ENCODE measurements around the gene TRAPPC2L. TPM values are rescaled to one million over a fixed set of nuclear protein-coding genes. Genes with fewer than 3 reads are reported as not detected.

The TRAPPC2L gene
- total RNA-seq, 1 donor from 2014 or later = 56.5 TPM

DNA sequence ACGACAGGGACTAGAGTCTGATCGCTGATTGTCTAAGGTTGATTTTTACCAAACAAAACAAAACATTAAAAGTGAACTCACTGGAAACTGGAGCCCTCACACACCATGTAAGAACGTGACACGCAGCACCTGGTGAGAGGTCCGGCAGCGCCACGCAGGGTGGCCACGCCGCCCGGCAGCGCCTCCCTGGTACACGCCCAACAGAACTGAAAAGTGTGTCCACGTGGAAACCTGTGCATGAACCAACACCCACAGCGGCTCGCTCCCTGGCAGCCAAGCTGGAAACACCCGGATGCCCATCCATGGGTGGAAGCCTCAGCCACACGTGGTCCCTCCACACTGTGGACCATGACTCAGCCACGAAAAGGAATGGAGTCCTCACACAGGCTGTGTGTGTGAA lies 9.3 kb upstream of the TRAPPC2L start:
- Mint-ChIP-seq H3K4me1 (ENCODE audit: low read depth) (no peaks in the 10 kb centered on the region), H3K36me3 (ENCODE audit: low read depth) (no peaks in the 10 kb centered on the region), H3K27me3 (ENCODE audit: low read depth) (no peaks in the 10 kb centered on the region), H3K4me3 (ENCODE audit: low read depth) (no peak overlapping the region), H3K9me3 (no peaks in the 10 kb centered on the region), H3K27ac (no peak overlapping the region)
- no peak for DNase-seq (ENCODE audit: low spot score)
- intact Hi-C loops (cut with micrococcal nuclease) = no loop called here

GRCh38 chr16:88848557-88848956 lies 8.4 kb upstream of the TRAPPC2L start:
- Mint-ChIP-seq H3K9me3 (no peaks in the 10 kb centered on the region), H3K36me3 (ENCODE audit: low read depth) (no peaks in the 10 kb centered on the region), H3K4me1 (ENCODE audit: low read depth) (no peaks in the 10 kb centered on the region), H3K27ac (no peak overlapping the region), H3K4me3 (ENCODE audit: low read depth) (no peak overlapping the region), H3K27me3 (ENCODE audit: low read depth) (no peaks in the 10 kb centered on the region)
- intact Hi-C loops (cut with micrococcal nuclease) = no loop called here
- DNase-seq (ENCODE audit: low spot score) = no peak

- H3K4me3 Mint-ChIP-seq (ENCODE audit: low read depth) = no peak overlapping the region
- no peaks in the 10 kb centered on the region for H3K9me3 Mint-ChIP-seq
- no peak for DNase-seq (ENCODE audit: low spot score)
- H3K27ac Mint-ChIP-seq = no peak overlapping the region
- intact Hi-C loops (cut with micrococcal nuclease) = no loop called here
- no peaks in the 10 kb centered on the region for H3K36me3 Mint-ChIP-seq (ENCODE audit: low read depth)
- H3K4me1 Mint-ChIP-seq (ENCODE audit: low read depth) = peaks cover 7% of the 10 kb centered on the region
- no peaks in the 10 kb centered on the region for H3K27me3 Mint-ChIP-seq (ENCODE audit: low read depth)
These were observed 6.3 kb upstream of the TRAPPC2L start for GRCh38 chr16:88850531-88851199.

DNA sequence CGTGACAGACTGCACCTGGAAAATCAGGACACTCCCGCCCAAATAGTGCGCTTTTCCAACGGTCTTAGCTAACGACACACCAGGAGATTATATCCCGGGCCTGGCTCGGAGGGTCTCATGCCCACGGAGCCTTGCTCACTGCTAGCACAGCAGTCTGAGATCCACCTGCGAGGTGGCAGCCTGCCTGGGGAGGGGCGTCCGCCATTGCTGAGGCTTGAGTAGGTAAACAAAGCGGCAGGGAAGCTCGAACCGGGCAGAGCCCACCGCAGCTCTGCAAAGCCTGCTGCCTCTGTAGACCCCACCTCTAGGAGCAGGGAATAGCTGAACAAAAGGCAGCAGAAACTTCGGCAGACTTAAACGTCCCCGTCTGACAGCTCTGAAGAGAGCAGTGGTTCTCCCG lies 5.3 kb upstream of the TRAPPC2L start:
- no peak for DNase-seq (ENCODE audit: low spot score)
- Mint-ChIP-seq H3K27ac (no peak overlapping the region), H3K9me3 (no peaks in the 10 kb centered on the region), H3K4me1 (ENCODE audit: low read depth) (peaks cover 7% of the 10 kb centered on the region), H3K4me3 (ENCODE audit: low read depth) (no peak overlapping the region), H3K36me3 (ENCODE audit: low read depth) (no peaks in the 10 kb centered on the region), H3K27me3 (ENCODE audit: low read depth) (no peaks in the 10 kb centered on the region)
- intact Hi-C loops (cut with micrococcal nuclease) = no loop called here

DNA sequence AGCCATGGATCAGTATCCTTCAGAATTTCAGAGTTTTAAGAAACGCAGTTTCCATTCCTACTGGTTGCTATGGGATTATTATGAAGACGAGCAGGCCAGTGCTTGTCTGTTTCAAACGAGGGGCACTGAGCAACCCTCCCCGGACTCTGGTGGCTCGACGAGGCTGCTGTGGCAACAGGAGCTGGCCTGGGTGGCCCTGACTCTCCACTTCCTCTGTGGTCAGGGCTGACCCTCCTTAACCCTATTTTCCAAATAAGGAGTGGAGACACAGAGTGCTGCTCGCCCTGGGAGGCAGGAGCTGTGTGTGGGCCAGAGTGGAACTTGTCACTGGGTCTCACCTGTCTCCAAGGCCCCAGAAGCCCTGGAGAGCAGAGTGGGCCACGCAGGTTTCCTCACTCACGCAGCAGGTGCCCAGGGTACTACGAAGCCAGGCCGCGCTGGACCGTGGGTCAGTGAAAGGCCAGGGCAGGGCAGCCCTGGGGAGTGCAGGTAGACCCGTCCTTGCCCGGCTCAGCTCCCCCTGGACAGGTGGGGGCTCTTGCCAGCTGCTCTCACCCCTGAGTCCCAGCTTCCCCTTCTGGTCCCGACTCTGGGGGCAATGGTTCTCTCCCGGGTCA lies 3.5 kb upstream of the TRAPPC2L start:
- Mint-ChIP-seq H3K27ac (no peak overlapping the region), H3K9me3 (no peaks in the 10 kb centered on the region), H3K27me3 (ENCODE audit: low read depth) (no peaks in the 10 kb centered on the region), H3K4me1 (ENCODE audit: low read depth) (peaks cover 14% of the 10 kb centered on the region), H3K4me3 (ENCODE audit: low read depth) (no peak overlapping the region), H3K36me3 (ENCODE audit: low read depth) (peaks cover 5% of the 10 kb centered on the region)
- intact Hi-C loops (cut with micrococcal nuclease) = no loop called here
- DNase-seq (ENCODE audit: low spot score) = no peak

GRCh38 chr16:88854306-88855111 lies 2.4 kb upstream of the TRAPPC2L start:
- intact Hi-C loops (cut with micrococcal nuclease) = no loop called here

GRCh38 chr16:88855176-88855575 lies 1.8 kb upstream of the TRAPPC2L start:
- Mint-ChIP-seq H3K27ac (peak overlapping the region; percentile 31), H3K9me3 (no peaks in the 10 kb centered on the region), H3K4me1 (ENCODE audit: low read depth) (peaks cover 14% of the 10 kb centered on the region), H3K27me3 (ENCODE audit: low read depth) (no peaks in the 10 kb centered on the region), H3K36me3 (ENCODE audit: low read depth) (peaks cover 9% of the 10 kb centered on the region), H3K4me3 (ENCODE audit: low read depth) (peak overlapping the region; percentile 60)
- intact Hi-C loops (cut with micrococcal nuclease) = no loop called here
- DNase-seq (ENCODE audit: low spot score) = no peak

More at GRCh38 chr16:88854306-88855111, 2.4 kb upstream of the TRAPPC2L start:
- Mint-ChIP-seq H3K4me1 (ENCODE audit: low read depth) (peaks cover 14% of the 10 kb centered on the region), H3K36me3 (ENCODE audit: low read depth) (peaks cover 9% of the 10 kb centered on the region), H3K9me3 (no peaks in the 10 kb centered on the region), H3K4me3 (ENCODE audit: low read depth) (peak overlapping the region; percentile 60), H3K27ac (no peak overlapping the region), H3K27me3 (ENCODE audit: low read depth) (no peaks in the 10 kb centered on the region)
- no peak for DNase-seq (ENCODE audit: low spot score)

GRCh38 chr16:88855736-88856121 lies 1.2 kb upstream of the TRAPPC2L start:
- DNase-seq (ENCODE audit: low spot score) = no peak
- intact Hi-C loops (cut with micrococcal nuclease) = loop anchor here (2.0 kb wide), 1 partner anchor 43 kb away; no protein-coding TSS in a partner anchor
- peaks cover 11% of the 10 kb centered on the region for H3K36me3 Mint-ChIP-seq (ENCODE audit: low read depth)
- H3K27me3 Mint-ChIP-seq (ENCODE audit: low read depth) = no peaks in the 10 kb centered on the region
- peaks cover 14% of the 10 kb centered on the region for H3K4me1 Mint-ChIP-seq (ENCODE audit: low read depth)
- no peaks in the 10 kb centered on the region for H3K9me3 Mint-ChIP-seq
- peak overlapping the region; percentile 74 for H3K4me3 Mint-ChIP-seq (ENCODE audit: low read depth)
- H3K27ac Mint-ChIP-seq = no peak overlapping the region

DNA sequence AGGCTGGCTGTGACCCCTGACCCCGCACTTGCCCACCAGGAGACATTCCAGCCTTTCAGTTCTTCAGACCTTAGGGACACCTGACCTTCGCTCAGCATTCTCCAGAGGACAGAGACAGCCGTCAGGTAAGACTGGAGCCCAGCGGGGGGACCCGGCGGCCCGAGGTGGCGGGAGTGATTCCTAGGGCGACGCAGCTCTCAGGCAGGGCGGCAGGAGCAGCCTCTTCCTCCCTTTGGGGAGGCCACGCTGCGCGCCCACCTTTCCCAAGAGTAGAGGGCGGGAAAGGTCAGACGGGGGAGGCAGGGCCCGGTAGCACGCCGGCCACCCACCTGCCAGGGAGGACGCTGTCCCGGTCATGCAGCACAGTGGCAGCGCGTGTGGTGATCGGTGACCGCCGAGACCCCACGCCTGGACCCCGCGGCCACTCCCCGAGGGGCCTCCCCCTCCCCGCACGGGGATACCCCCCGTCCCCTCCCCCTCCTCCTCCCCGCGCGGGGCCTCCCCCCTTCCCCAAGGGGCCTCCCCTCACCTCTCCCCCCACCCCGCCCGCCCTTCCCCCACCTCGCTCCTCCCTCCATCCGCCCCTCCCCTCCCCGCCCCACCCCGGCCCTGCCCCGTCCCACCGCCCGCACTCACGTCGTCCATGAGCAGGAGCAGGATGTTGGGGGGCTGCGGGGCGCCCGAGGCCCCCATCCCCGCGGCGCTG lies 652 bp upstream of the TRAPPC2L start:
- Mint-ChIP-seq H3K4me1 (ENCODE audit: low read depth) (peaks cover 14% of the 10 kb centered on the region), H3K27ac (no peak overlapping the region), H3K4me3 (ENCODE audit: low read depth) (peak overlapping the region; percentile 97), H3K27me3 (ENCODE audit: low read depth) (no peaks in the 10 kb centered on the region), H3K36me3 (ENCODE audit: low read depth) (peaks cover 15% of the 10 kb centered on the region), H3K9me3 (no peaks in the 10 kb centered on the region)
- no peak for DNase-seq (ENCODE audit: low spot score)
- intact Hi-C loops (cut with micrococcal nuclease) = loop anchor here (2.0 kb wide), 1 partner anchor 43 kb away; no protein-coding TSS in a partner anchor

DNA sequence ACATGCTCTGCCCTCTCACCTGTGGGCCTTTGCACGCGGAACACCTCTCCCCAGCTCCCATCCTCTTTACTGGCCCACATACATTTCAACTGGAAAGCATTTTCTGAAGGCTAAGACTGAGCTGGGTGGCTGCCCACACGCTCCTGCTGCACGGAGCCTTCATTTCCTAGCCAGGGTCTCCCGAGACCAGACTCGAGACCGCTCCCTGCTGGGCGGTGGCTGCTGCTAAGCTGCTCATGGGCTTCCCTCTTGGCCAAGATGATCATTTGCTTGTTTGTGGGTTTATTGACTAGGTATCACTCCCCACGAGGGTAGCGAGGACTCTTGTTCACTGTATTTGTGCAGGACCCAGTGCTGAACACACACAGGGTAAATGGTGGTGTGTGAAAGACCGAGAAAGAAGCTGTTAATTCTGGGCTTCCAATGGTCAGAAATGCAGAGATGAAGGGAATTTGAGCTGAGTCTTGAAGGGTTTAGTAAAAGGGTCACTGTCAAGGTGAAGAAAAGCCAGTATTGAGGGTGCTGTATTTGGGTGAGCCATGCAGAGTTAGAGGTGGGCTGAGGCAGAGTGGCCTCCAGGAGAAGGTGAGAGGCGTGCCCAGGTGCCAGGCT lies 907 bp downstream of the TRAPPC2L start:
- peak overlapping the region; percentile 88 for H3K27ac Mint-ChIP-seq
- intact Hi-C loops (cut with micrococcal nuclease) = loop anchor here (1.0 to 2.0 kb wide), 2 partner anchors 45 to 121 kb away; no protein-coding TSS in a partner anchor
- H3K4me3 Mint-ChIP-seq (ENCODE audit: low read depth) = peak overlapping the region; percentile 97
- peaks cover 15% of the 10 kb centered on the region for H3K36me3 Mint-ChIP-seq (ENCODE audit: low read depth)
- peaks cover 14% of the 10 kb centered on the region for H3K4me1 Mint-ChIP-seq (ENCODE audit: low read depth)
- DNase-seq (ENCODE audit: low spot score) = peak; percentile 72
- no peaks in the 10 kb centered on the region for H3K9me3 Mint-ChIP-seq
- no peaks in the 10 kb centered on the region for H3K27me3 Mint-ChIP-seq (ENCODE audit: low read depth)

DNA sequence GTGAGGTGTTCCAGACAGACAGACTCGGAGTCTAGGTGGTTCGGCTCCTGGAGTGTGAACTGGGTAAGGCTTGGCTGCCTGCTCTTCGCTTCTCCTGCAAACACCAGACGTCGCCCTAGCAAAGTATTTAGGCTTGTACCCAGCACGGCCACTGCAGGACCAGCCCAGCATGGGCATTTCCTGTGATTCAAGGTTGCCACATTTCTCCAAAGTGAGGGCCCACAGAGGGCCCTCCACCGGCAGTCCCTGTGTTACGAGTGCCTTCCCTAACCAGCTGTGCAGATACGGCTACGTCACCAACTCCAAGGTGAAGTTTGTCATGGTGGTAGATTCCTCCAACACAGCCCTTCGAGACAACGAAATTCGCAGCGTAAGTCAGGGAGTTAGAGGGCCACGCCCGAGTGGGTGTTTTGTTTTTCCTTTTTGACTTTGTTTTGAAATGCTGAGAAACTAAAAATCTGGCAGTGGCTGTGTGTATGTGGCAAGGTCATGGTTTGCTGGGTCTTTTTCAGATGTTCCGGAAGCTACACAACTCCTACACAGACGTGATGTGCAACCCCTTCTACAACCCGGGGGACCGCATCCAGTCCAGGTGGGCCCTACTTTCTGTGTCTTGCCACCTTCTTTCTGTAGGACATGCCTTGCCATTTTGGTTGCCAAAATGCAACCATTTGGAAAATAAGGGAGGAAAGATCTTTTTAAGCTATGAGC lies 2.6 kb downstream of the TRAPPC2L start:
- Mint-ChIP-seq H3K36me3 (ENCODE audit: low read depth) (peaks cover 15% of the 10 kb centered on the region), H3K9me3 (no peaks in the 10 kb centered on the region), H3K4me1 (ENCODE audit: low read depth) (peaks cover 14% of the 10 kb centered on the region), H3K27me3 (ENCODE audit: low read depth) (no peaks in the 10 kb centered on the region), H3K4me3 (ENCODE audit: low read depth) (peak overlapping the region; percentile 5), H3K27ac (no peak overlapping the region)
- intact Hi-C loops (cut with micrococcal nuclease) = no loop called here
- DNase-seq (ENCODE audit: low spot score) = no peak

GRCh38 chr16:88861359-88861758 lies 4.4 kb downstream of the TRAPPC2L start:
- intact Hi-C loops (cut with micrococcal nuclease) = no loop called here
- Mint-ChIP-seq H3K27ac (no peak overlapping the region), H3K4me1 (ENCODE audit: low read depth) (peaks cover 7% of the 10 kb centered on the region), H3K9me3 (no peaks in the 10 kb centered on the region), H3K36me3 (ENCODE audit: low read depth) (peaks cover 15% of the 10 kb centered on the region), H3K4me3 (ENCODE audit: low read depth) (no peak overlapping the region), H3K27me3 (ENCODE audit: low read depth) (no peaks in the 10 kb centered on the region)
- DNase-seq (ENCODE audit: low spot score) = no peak
